ENCODE data around the gene NUDT15. TPM values are rescaled to one million over a fixed set of nuclear protein-coding genes. Genes with fewer than 3 reads are reported as not detected.
A peak's percentile ranks its signal among the peaks of the same experiment; 100 is the strongest.

NUDT15 gene
- total and polyA plus RNA-seq, 10 of the 15 experiments (the other 5 are each of a cell fraction or from before 2014, with no cell fraction given) = 11.4 to 26.7 (median 18.0) TPM

DNA sequence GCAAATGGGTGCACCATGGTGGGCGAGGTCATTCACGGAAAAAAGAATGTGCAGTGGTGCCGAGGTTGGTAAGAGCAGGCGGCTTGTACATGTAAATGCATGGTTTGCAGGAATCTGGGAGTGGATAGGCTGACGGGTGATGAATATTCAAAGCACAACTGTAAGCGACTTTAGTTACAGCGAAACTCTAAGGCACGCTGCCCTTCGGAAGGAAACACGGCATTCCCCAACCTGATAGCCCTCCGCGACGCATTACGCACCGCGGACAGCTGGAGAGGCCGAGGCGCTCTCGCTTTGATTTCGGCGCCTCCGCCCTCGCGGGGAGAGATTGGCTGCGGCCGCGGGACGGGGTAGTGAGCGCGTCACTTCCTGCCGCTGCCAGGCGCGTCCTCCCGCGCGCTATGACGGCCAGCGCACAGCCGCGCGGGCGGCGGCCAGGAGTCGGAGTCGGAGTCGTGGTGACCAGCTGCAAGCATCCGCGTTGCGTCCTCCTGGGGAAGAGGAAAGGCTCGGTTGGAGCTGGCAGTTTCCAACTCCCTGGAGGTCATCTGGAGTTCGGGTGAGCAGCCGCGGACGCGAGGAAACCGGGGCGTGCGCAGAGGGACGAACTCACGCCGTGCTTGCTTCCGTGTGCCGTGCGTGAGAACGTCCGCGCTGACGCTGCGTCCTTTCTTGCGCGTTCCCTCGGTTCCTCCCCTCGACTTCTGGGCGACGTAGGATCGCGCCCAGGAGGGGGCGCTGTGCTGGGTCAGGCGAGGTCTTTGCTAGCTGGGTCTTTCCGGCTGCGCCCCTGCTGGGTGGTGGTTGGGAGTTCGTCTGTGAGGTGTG, at the start of gene NUDT15 (continued):
- TF ChIP-seq, protein P1, sequence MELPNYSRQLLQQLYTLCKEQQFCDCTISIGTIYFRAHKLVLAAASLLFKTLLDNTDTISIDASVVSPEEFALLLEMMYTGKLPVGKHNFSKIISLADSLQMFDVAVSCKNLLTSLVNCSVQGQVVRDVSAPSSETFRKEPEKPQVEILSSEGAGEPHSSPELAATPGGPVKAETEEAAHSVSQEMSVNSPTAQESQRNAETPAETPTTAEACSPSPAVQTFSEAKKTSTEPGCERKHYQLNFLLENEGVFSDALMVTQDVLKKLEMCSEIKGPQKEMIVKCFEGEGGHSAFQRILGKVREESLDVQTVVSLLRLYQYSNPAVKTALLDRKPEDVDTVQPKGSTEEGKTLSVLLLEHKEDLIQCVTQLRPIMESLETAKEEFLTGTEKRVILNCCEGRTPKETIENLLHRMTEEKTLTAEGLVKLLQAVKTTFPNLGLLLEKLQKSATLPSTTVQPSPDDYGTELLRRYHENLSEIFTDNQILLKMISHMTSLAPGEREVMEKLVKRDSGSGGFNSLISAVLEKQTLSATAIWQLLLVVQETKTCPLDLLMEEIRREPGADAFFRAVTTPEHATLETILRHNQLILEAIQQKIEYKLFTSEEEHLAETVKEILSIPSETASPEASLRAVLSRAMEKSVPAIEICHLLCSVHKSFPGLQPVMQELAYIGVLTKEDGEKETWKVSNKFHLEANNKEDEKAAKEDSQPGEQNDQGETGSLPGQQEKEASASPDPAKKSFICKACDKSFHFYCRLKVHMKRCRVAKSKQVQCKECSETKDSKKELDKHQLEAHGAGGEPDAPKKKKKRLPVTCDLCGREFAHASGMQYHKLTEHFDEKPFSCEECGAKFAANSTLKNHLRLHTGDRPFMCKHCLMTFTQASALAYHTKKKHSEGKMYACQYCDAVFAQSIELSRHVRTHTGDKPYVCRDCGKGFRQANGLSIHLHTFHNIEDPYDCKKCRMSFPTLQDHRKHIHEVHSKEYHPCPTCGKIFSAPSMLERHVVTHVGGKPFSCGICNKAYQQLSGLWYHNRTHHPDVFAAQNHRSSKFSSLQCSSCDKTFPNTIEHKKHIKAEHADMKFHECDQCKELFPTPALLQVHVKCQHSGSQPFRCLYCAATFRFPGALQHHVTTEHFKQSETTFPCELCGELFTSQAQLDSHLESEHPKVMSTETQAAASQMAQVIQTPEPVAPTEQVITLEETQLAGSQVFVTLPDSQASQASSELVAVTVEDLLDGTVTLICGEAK (IDR thresholded peaks at IDR 0.05; ENCODE audit: borderline replicate concordance) = peak; percentile 77
- no peak for TF ChIP-seq HDGF (IDR thresholded peaks at IDR 0.05)
- TF ChIP-seq KDM1A (IDR thresholded peaks at IDR 0.05; ENCODE audit: borderline replicate concordance) = no peak
- TF ChIP-seq, protein P2, sequence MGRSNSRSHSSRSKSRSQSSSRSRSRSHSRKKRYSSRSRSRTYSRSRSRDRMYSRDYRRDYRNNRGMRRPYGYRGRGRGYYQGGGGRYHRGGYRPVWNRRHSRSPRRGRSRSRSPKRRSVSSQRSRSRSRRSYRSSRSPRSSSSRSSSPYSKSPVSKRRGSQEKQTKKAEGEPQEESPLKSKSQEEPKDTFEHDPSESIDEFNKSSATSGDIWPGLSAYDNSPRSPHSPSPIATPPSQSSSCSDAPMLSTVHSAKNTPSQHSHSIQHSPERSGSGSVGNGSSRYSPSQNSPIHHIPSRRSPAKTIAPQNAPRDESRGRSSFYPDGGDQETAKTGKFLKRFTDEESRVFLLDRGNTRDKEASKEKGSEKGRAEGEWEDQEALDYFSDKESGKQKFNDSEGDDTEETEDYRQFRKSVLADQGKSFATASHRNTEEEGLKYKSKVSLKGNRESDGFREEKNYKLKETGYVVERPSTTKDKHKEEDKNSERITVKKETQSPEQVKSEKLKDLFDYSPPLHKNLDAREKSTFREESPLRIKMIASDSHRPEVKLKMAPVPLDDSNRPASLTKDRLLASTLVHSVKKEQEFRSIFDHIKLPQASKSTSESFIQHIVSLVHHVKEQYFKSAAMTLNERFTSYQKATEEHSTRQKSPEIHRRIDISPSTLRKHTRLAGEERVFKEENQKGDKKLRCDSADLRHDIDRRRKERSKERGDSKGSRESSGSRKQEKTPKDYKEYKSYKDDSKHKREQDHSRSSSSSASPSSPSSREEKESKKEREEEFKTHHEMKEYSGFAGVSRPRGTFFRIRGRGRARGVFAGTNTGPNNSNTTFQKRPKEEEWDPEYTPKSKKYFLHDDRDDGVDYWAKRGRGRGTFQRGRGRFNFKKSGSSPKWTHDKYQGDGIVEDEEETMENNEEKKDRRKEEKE (IDR thresholded peaks at IDR 0.05) = no peak
- TF ChIP-seq, protein P3, sequence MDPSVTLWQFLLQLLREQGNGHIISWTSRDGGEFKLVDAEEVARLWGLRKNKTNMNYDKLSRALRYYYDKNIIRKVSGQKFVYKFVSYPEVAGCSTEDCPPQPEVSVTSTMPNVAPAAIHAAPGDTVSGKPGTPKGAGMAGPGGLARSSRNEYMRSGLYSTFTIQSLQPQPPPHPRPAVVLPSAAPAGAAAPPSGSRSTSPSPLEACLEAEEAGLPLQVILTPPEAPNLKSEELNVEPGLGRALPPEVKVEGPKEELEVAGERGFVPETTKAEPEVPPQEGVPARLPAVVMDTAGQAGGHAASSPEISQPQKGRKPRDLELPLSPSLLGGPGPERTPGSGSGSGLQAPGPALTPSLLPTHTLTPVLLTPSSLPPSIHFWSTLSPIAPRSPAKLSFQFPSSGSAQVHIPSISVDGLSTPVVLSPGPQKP (IDR thresholded peaks at IDR 0.05; ENCODE audit: low read depth, low read length) = peak; percentile 63; the same call in 1 of the 2 replicates
- TF ChIP-seq CREB1 (IDR thresholded peaks at IDR 0.05; ENCODE audit: low read depth) = peak; percentile 93
- TF ChIP-seq SMC3 (IDR thresholded peaks at IDR 0.05; ENCODE audit: borderline replicate concordance, low read length) = peak; percentile 59; the same call in 1 of the 2 replicates
- TF ChIP-seq HDAC2 (IDR thresholded peaks at IDR 0.05) = peak; percentile 77; the same call in 1 of the 2 replicates
- TF ChIP-seq, protein P4, sequence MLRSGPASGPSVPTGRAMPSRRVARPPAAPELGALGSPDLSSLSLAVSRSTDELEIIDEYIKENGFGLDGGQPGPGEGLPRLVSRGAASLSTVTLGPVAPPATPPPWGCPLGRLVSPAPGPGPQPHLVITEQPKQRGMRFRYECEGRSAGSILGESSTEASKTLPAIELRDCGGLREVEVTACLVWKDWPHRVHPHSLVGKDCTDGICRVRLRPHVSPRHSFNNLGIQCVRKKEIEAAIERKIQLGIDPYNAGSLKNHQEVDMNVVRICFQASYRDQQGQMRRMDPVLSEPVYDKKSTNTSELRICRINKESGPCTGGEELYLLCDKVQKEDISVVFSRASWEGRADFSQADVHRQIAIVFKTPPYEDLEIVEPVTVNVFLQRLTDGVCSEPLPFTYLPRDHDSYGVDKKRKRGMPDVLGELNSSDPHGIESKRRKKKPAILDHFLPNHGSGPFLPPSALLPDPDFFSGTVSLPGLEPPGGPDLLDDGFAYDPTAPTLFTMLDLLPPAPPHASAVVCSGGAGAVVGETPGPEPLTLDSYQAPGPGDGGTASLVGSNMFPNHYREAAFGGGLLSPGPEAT (IDR thresholded peaks at IDR 0.05; ENCODE audit: low read depth) = peak; percentile 69
- TF ChIP-seq MYC (IDR thresholded peaks at IDR 0.05; ENCODE audit: insufficient read depth, insufficient read length, insufficient replicate concordance, low read length, severe bottlenecking) = peak; percentile 68
- peak; percentile 69; the same call in 1 of the 2 replicates for TF ChIP-seq BACH1 (IDR thresholded peaks at IDR 0.05; ENCODE audit: borderline replicate concordance)
- 0 out of 2 replicates have a peak, but pooled peaks have one; percentile 58 for TF ChIP-seq RBBP5 (conservative IDR thresholded peaks at IDR 0.05)
- 0 out of 4 replicates have a peak, but pooled peaks of 1 of the 2 experiments have one; percentile 17 for TF ChIP-seq ETV6 (conservative IDR thresholded peaks at IDR 0.05 in 1 of 2, IDR thresholded peaks at IDR 0.05 in 1 of 2; ENCODE audit: borderline replicate concordance in 1 of 2, low read depth in 1 of 2)
- peak; percentile 36 for TF ChIP-seq HCFC1 (IDR thresholded peaks at IDR 0.05; ENCODE audit: low read length)
- peak; percentile 68; the same call in 1 of the 2 replicates for TF ChIP-seq WRNIP1 (IDR thresholded peaks at IDR 0.05; ENCODE audit: borderline replicate concordance, low read depth, low read length)
- peak; percentile 71; the same call in 1 of the 2 replicates for TF ChIP-seq CBFB (IDR thresholded peaks at IDR 0.05; ENCODE audit: low read depth)
- peak; percentile 74 for TF ChIP-seq NR2C1 (IDR thresholded peaks at IDR 0.05)
- 0 out of 4 replicates have a peak, but pooled peaks of 1 of the 2 experiments have one; percentile 37 for TF ChIP-seq SRF (IDR thresholded peaks at IDR 0.05; ENCODE audit: low read depth in 2 of 2, low read length in 2 of 2)
- TF ChIP-seq RELA (IDR thresholded peaks at IDR 0.05; ENCODE audit: borderline replicate concordance, partially characterized antibody) = peak; percentile 41

Data from GM12878 (cell line).